Cardiac fibroblast (primary cell): Measurements from ENCODE around the gene CDH6.

Experiments
- DNase-seq, 2 donors: peaks; one replicate each; pipeline versions ENCODE4 v3.0.0 to v3.0.0-alpha.2; 2010; ENCODE audit warnings: low read depth in 2 of 2
- H3K4me3 ChIP-seq, 2 donors: replicated peaks in 1 of 2; 1 replicate in 1 of 2; 2 replicates in 1 of 2; pipeline ENCODE4 v1.5.1; 2011; ENCODE audit warnings: low read depth in 2 of 2, low read length in 2 of 2, mild to moderate bottlenecking in 2 of 2, moderate library complexity in 1 of 2
- CTCF ChIP-seq: IDR thresholded peaks from one replicate; pipeline ENCODE4 v1.5.1; 2011; ENCODE audit warnings: low read depth, mild to moderate bottlenecking, low read length, inconsistent platforms

CDH6 gene

GRCh38 chr5:31366941-31367340 is 173.5 kb downstream of the CDH6 start:
- DNase-seq: peak; percentile 15 to 67
- no peak overlapping the region for H3K4me3 ChIP-seq
- TF ChIP-seq CTCF: no peak

- no peak for DNase-seq
- H3K4me3 ChIP-seq: no peak overlapping the region
- no peak for TF ChIP-seq CTCF
Measured at GRCh38 chr5:31372124-31372523, 178.6 kb downstream of the CDH6 start.

GRCh38 chr5:31375999-31376720 is 182.7 kb downstream of the CDH6 start:
- DNase-seq: no peak
- no peak overlapping the region for H3K4me3 ChIP-seq
- no peak for TF ChIP-seq CTCF

- no peak for TF ChIP-seq CTCF
- DNase-seq: no peak
- H3K4me3 ChIP-seq: no peak overlapping the region
Measured at GRCh38 chr5:31377274-31377946, 183.9 kb downstream of the CDH6 start.

GRCh38 chr5:31378136-31378535 is 184.7 kb downstream of the CDH6 start:
- H3K4me3 ChIP-seq: no peak overlapping the region
- TF ChIP-seq CTCF: no peak

More at GRCh38 chr5:31378136-31378535, 184.7 kb downstream of the CDH6 start:
- DNase-seq: no peak
